ENCODE measurements around the gene MAP3K3.

- no peak for TF ChIP-seq MAX (IDR thresholded peaks at IDR 0.05; ENCODE audit: low read depth, low read length)
- no peak for TF ChIP-seq CTCF (IDR thresholded peaks at IDR 0.05; ENCODE audit: low read depth, low read length)
- no peak for TF ChIP-seq POLR2A (IDR thresholded peaks at IDR 0.05; ENCODE audit: extremely low read depth, insufficient read length)
These were observed 8.6 kb upstream of the MAP3K3 start for GRCh38 chr17:63613663-63614062.
